GM12878 (cell line): Measurements from ENCODE around the gene ABCC3. TPM values are rescaled to one million over a fixed set of nuclear protein-coding genes. Genes with fewer than 3 reads are reported as not detected.

Experiments
- ATAC-seq: fragments of 200-7000 bp; cut with Tn5 transposase; 3 replicates; pipeline ENCODE4 v1.9.1; 2020; ENCODE audit warnings: mild to moderate bottlenecking, moderate library complexity
- BruUV-seq: library from RNA; stranded (reverse); fragments of 400-500 nt; replicated peaks from 2 replicates; lab custom pipeline; 2021; lab: Mats Ljungman, UMichigan
- CTCF ChIA-PET: fragments of 300-600 bp; sonication (Branson Sonifier 250); formaldehyde crosslinking; extraction: SDS; loops from one replicate; lab custom pipeline; 2021; ENCODE audit warnings: inconsistent platforms; lab: Yijun Ruan, JAX
- POLR2A ChIA-PET: fragments of 350-600 bp; formaldehyde crosslinking; extraction: SDS; loops from one replicate; lab custom pipeline; 2021; ENCODE audit warnings: inconsistent platforms; lab: Charles Lee
- RAD21 ChIA-PET: fragments of 300-600 bp; sonication (Branson Sonifier 250); formaldehyde crosslinking; loops from one replicate; lab custom pipeline; 2023; ENCODE audit warnings: antibody characterized with exemption; ENCODE audit not compliant: unreplicated experiment; lab: Charles Lee
- SMC1A ChIA-PET: fragments of 300-600 bp; sonication (Branson Sonifier 250); formaldehyde crosslinking; loops from one replicate; lab custom pipeline; 2023; ENCODE audit not compliant: unreplicated experiment, uncharacterized antibody; lab: Charles Lee
- DNase-seq: peaks from one replicate; pipeline ENCODE4 v3.0.0-alpha.2; 2011; ENCODE audit warnings: low read depth, low spot score
- FAIRE-seq: peaks from 3 replicates; lab custom pipeline; 2011; peaks lifted over from hg19 to GRCh38; lab: Jason Lieb, UNC
- H2AFZ ChIP-seq: 2 replicates; pipeline ENCODE4 v1.6.0; 2011; ENCODE audit warnings: low read depth, low read length, control low read depth; ENCODE audit not compliant: control insufficient read depth
- H3K27ac ChIP-seq: 2 replicates; pipeline ENCODE4 v1.5.1; 2011; ENCODE audit warnings: control low read depth; ENCODE audit not compliant: control insufficient read depth, insufficient read depth
- H3K27me3 ChIP-seq, 2 experiments: replicated peaks in 1 of 2; 2 replicates each; pipeline versions ENCODE4 v1.6.0 to v1.6.1; 2011; ENCODE audit warnings: low read length in 1 of 2; ENCODE audit not compliant: control insufficient read depth in 2 of 2, insufficient read depth in 2 of 2
- H3K36me3 ChIP-seq, 2 experiments: 2 replicates each; pipeline ENCODE4 v1.5.1; 2011; ENCODE audit warnings: low read length in 1 of 2; ENCODE audit not compliant: control insufficient read depth in 2 of 2, insufficient read depth in 2 of 2
- H3K4me1 ChIP-seq: 2 replicates; pipeline ENCODE4 v1.6.1; 2011; ENCODE audit warnings: mild to moderate bottlenecking, low read length, moderate library complexity, mixed read lengths; ENCODE audit not compliant: control insufficient read depth, insufficient read depth
- H3K4me2 ChIP-seq: 2 replicates; pipeline ENCODE4 v1.6.0; 2011; ENCODE audit warnings: control low read depth; ENCODE audit not compliant: control insufficient read depth, insufficient read depth
- H3K4me3 ChIP-seq: fragments of 200-600 bp; sonication (generic); 2 replicates; pipeline ENCODE4 v1.5.1; 2016
- H3K79me2 ChIP-seq: 2 replicates; pipeline ENCODE4 v1.6.0; 2011; ENCODE audit warnings: low read length; ENCODE audit not compliant: control insufficient read depth, insufficient read depth
- H3K9ac ChIP-seq: 2 replicates; pipeline ENCODE4 v1.8.0; 2011; ENCODE audit warnings: low read length, control low read depth, mixed read lengths; ENCODE audit not compliant: control insufficient read depth, insufficient read depth
- H3K9me3 ChIP-seq: replicated peaks from 3 replicates; pipeline ENCODE4 v1.5.1; 2011; ENCODE audit warnings: mild to moderate bottlenecking, low read length; ENCODE audit not compliant: control insufficient read depth, insufficient read depth
- H4K20me1 ChIP-seq: 2 replicates; pipeline ENCODE4 v1.6.0; 2011; ENCODE audit not compliant: control insufficient read depth, insufficient read depth
- HCFC1 ChIP-seq: fragments of 150-350 bp; IDR thresholded peaks from 2 replicates; pipeline ENCODE4 v1.6.1; 2014; ENCODE audit warnings: low read length
- RUNX3 ChIP-seq: IDR thresholded peaks from 2 replicates; pipeline ENCODE4 v1.6.1; 2012; ENCODE audit warnings: low read length, inconsistent platforms
- WGBS: methylation state at CpG from one replicate; pipeline ENCODE4 v1.1.6; 2016; ENCODE audit warnings: low lambda C conversion rate; ENCODE audit not compliant: insufficient replicate concordance, insufficient coverage; ENCODE audit errors: missing lambda C conversion rate; 5-methylcytosine and 5-hydroxymethylcytosine counted together
- in situ Hi-C: fragments of 300-500 bp; cut with MboI; formaldehyde crosslinking; loops from 9 replicates; pipeline ENCODE4 v1.14.3; 2018; ENCODE audit warnings: mixed read lengths
- intact Hi-C: fragments of 100-400 bp; cut with micrococcal nuclease; formaldehyde crosslinking; loops from one replicate; pipeline ENCODE4 v1.14.2; 2022; ENCODE audit not compliant: unreplicated experiment
- polyA plus RNA-seq, 11 experiments: library from polyadenylated mRNA; depleted of rRNA in 4 of 11; unstranded in 6 of 11; stranded (reverse) in 5 of 11; fragments of >200 nt; fragmentation: Nextera tagmentation in 4 of 11; fragmentation: Illumina TruSeq in 1 of 11; extraction: Ambion mirVana in 4 of 11; extraction: Trizol in 1 of 11; gene quantifications; 1 replicate in 1 of 11; 2 replicates in 10 of 11; pipeline versions ENCODE4 v1.2.1 to v1.2.3, GENCODE V29; 2011 to 2016; ENCODE audit warnings: inconsistent platforms in 2 of 11, missing spikeins in 2 of 11, low read depth in 1 of 11
- total RNA-seq, 4 experiments: library from RNA; depleted of rRNA in 3 of 4; stranded (reverse); fragments of >200 nt in 3 of 4; fragmentation: Illumina TruSeq in 1 of 4; extraction: Trizol in 1 of 4; gene quantifications; 2 replicates each; pipeline versions ENCODE4 v1.2.1 to v1.2.3, GENCODE V29; 2013 to 2021

The ABCC3 gene
- total and polyA plus RNA-seq, 10 of the 15 experiments (the other 5 are each of a cell fraction or from before 2014, with no cell fraction given): 0.21 to 2.3 (median 0.71) TPM; not detected in 6

DNA sequence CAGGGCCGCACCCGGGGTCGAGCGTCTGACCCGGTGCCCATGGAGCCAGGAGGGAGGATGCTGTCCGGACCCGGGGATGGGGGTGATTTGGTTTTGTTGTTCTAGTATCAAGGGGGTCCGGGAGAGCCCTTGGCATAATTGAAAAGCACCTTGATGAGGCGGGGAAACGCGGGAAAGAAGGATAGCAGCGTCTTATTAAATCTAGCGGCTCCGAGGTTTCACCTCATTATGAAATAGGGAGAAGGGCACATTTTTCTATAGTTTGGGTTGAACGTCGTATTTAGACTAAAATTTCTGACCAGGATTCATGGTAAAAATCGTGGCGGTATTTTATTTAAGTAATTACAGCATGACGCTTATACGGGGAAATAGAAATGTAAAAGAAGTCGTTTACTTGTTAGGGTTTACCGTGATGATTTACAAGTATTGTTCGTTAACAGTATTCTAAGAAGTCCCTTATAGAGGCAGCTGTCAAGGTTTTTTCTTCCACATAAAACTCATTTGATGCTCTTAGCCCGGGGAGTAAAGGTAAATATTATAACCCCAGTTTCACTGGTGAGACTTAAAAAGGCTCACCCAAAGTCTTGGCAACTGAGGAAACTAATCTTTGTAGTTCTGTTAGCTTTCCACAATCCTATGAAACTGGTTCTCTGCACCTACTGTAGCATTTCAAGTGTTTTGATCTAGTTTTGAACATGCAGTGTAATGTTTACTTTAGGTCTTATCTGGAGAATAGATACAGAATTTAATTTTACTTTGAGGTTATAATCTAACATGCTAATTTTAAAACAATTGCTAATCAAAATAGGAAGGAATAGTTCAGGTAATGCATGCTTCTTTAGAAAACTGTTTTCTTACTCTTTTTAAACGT, 85.5 kb downstream of the ABCC3 start:
- peaks cover 0 to 3% of the 10 kb centered on the region in 2 experiments; a peak in 2 of 4 replicates for H3K36me3 ChIP-seq
- intact Hi-C loops (loop anchor here (1.0 kb wide), 1 partner anchor 13 kb away; the partner anchor contains the start of gene ANKRD40), in situ Hi-C loops (no loop called here)
- FAIRE-seq (no peak), DNase-seq (no peak), ATAC-seq (no peak)
- ChIA-PET SMC1A (interaction anchor here (1.0 to 1.1 kb wide), 2 partner anchors 12 to 15 kb away, joined by 3 to 5 read pairs; partner anchors contain the start of gene ANKRD40), RAD21 (interaction anchor here (0.8 to 1.4 kb wide), 3 partner anchors 11 to 15 kb away, joined by 3 to 5 read pairs (median 3); no protein-coding TSS in a partner anchor), POLR2A (interaction anchor here (0.6 to 3.7 kb wide), 4 partner anchors 9 to 142 kb away, joined by 3 to 25 read pairs (median 3); partner anchors contain the start of gene ANKRD40), CTCF (interaction anchor here (0.7 to 1.0 kb wide), 2 partner anchors 147 kb away, joined by 3 read pairs; no protein-coding TSS in a partner anchor)
- no peaks in the 10 kb centered on the region; the same call in 1 of the 2 replicates for H4K20me1 ChIP-seq
- H3K79me2 ChIP-seq: peaks cover 61% of the 10 kb centered on the region
- H3K27me3 ChIP-seq: no peaks in the 10 kb centered on the region
- peak overlapping the region; percentile 86 for H3K4me3 ChIP-seq
- 1% methylated on average over 25 of the region's 25 CpGs for WGBS
- BruUV-seq: TSS peak; percentile 69
- peak overlapping the region; percentile 98 for H3K9ac ChIP-seq
- H3K9me3 ChIP-seq: no peaks in the 10 kb centered on the region
- H3K4me1 ChIP-seq: no peaks in the 10 kb centered on the region; the same call in 1 of the 2 replicates
- H3K27ac ChIP-seq: peak overlapping the region; percentile 96
- TF ChIP-seq RUNX3 (0 out of 2 replicates have a peak, but pooled peaks have one; percentile 3), HCFC1 (no peak)
- H3K4me2 ChIP-seq: peak overlapping the region; percentile 88
- peak overlapping the region; percentile 96; the same call in 1 of the 2 replicates for H2AFZ ChIP-seq
